Mesothelial cell of epicardium (in vitro differentiated cells): ENCODE measurements around the gene ALOX12. TPM values are rescaled to one million over a fixed set of nuclear protein-coding genes. Genes with fewer than 3 reads are reported as not detected.
"Not testable (repeated sequence)": the region's sequence is repeated elsewhere in the genome, so short reads cannot be mapped to it uniquely, and the experiment has no call there.

Source experiments
- DNase-seq, 2 experiments: peaks; one replicate each; pipeline ENCODE4 v3.0.0; 2021; ENCODE audit warnings: low spot score in 2 of 2; ENCODE audit not compliant: unreplicated experiment in 2 of 2
- H3K27ac Mint-ChIP-seq: 2 replicates; pipeline ENCODE4 v1.8.0; 2021; ENCODE audit warnings: mixed read lengths
- H3K27me3 Mint-ChIP-seq: 2 replicates; pipeline ENCODE4 v1.8.0; 2021; ENCODE audit warnings: low read depth, mixed read lengths
- H3K36me3 Mint-ChIP-seq: 2 replicates; pipeline ENCODE4 v1.8.0; 2021; ENCODE audit warnings: mixed read lengths
- H3K4me1 Mint-ChIP-seq: 2 replicates; pipeline ENCODE4 v1.8.0; 2021; ENCODE audit warnings: mixed read lengths
- H3K4me3 Mint-ChIP-seq: 2 replicates; pipeline ENCODE4 v1.8.0; 2021; ENCODE audit warnings: mild to moderate bottlenecking, moderate library complexity, mixed read lengths
- H3K9me3 Mint-ChIP-seq: 2 replicates; pipeline ENCODE4 v1.8.0; 2021; ENCODE audit warnings: mixed read lengths
- total RNA-seq: library from RNA; stranded (reverse); gene quantifications from 3 replicates; pipeline ENCODE4 v1.2.1, GENCODE V29; 2021
- TF ChIP-seq, protein P1 (sequence below): fragments of 200-600 bp; sonication (generic); IDR thresholded peaks from one replicate; pipeline ENCODE4 v1.5.0; 2021; ENCODE audit warnings: antibody characterized with exemption; ENCODE audit not compliant: unreplicated experiment

ALOX12 gene
- total RNA-seq, 1 donor from 2014 or later: 0.22 TPM

DNA sequence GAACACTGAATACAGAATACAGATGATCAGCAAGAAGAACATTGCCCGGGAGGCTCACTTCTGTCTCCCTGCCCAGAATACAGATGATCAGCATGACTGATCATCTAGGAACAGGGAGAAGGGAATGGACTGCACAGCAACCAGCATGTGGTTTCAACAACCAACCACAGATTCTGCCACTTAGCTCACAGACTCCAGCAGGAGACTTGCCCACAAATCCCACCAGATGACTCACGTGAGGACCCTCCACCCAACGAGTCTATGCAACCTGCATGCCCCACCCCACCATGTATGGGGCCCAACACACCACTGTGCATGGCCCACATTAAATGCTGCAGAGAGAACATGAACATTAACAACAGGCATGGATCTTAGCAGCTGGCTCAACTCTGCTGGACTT lies 36.1 kb upstream of the ALOX12 start:
- DNase-seq: no peak
- Mint-ChIP-seq H3K27ac (no peak overlapping the region), H3K36me3 (no peaks in the 10 kb centered on the region), H3K27me3 (peaks cover 31% of the 10 kb centered on the region), H3K9me3 (peaks cover 31% of the 10 kb centered on the region), H3K4me3 (no peak overlapping the region), H3K4me1 (no peaks in the 10 kb centered on the region)
- TF ChIP-seq, protein P1, sequence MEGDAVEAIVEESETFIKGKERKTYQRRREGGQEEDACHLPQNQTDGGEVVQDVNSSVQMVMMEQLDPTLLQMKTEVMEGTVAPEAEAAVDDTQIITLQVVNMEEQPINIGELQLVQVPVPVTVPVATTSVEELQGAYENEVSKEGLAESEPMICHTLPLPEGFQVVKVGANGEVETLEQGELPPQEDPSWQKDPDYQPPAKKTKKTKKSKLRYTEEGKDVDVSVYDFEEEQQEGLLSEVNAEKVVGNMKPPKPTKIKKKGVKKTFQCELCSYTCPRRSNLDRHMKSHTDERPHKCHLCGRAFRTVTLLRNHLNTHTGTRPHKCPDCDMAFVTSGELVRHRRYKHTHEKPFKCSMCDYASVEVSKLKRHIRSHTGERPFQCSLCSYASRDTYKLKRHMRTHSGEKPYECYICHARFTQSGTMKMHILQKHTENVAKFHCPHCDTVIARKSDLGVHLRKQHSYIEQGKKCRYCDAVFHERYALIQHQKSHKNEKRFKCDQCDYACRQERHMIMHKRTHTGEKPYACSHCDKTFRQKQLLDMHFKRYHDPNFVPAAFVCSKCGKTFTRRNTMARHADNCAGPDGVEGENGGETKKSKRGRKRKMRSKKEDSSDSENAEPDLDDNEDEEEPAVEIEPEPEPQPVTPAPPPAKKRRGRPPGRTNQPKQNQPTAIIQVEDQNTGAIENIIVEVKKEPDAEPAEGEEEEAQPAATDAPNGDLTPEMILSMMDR: no peak

DNA sequence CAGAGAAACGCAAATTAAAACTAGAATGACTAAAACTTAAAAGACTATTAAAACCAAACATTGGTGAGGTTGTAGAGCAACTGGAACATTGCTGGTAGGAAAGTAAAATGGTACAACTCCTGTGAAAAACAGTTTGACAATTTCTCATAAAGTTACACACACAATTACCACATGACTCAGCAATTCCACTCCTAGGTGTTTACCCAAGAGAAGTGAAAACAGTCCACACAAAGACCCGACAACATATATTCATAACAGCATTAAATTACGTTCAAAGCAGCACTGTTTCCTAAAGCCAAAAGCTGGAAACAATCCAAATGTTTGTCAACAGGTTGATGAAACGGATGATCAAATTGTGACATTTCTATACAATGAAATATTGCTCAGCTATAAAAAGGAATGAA lies 26.5 kb upstream of the ALOX12 start:
- Mint-ChIP-seq H3K27ac (no peak overlapping the region), H3K27me3 (peaks cover 24% of the 10 kb centered on the region), H3K4me1 (no peaks in the 10 kb centered on the region), H3K9me3 (peaks cover 10% of the 10 kb centered on the region), H3K36me3 (no peaks in the 10 kb centered on the region), H3K4me3 (no peak overlapping the region)
- DNase-seq: no peak
- TF ChIP-seq, protein P1: no peak

DNA sequence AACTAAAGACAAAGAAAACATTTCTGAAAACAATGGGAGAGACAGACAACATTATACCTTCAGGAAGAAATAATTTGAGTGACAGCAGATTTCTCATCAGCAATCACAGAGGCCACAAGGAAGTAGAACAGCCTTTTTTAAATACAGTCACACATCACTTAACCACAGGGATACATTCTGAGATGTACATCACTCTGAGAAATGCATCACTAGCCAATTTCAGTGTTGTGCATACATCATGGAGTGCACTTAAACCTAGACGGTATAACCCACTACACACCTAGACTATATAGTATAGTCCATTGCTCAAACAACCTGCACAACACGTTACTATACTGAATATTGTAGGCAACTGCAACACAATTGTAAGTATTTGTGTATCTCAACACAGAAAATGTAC lies 24.9 kb upstream of the ALOX12 start:
- Mint-ChIP-seq H3K27me3 (peaks cover 20% of the 10 kb centered on the region), H3K4me3 (no peak overlapping the region), H3K27ac (no peak overlapping the region), H3K36me3 (no peaks in the 10 kb centered on the region), H3K4me1 (no peaks in the 10 kb centered on the region), H3K9me3 (peaks cover 10% of the 10 kb centered on the region)
- TF ChIP-seq, protein P1: no peak
- no peak for DNase-seq

DNA sequence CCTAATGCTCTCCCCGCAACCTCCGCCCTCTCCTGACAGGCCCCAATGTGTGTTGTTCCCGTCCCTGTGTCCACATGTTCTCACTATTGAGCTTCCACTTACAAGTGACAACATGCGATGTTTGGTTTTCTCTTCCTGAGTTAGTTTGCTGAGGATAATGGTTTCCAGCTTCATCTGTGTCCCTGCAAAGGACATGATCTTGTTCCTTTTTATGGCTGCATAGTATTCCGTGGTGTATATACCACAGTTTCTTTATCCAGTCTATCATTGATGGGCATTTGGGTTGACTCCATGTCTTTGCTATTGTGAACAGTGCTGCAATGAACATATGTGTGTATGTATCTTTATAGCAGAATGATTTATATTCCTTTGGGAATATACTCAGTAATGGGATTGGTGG lies 16.4 kb upstream of the ALOX12 start:
- not testable (repeated sequence) for H3K4me1 Mint-ChIP-seq, DNase-seq, H3K36me3 Mint-ChIP-seq, H3K9me3 Mint-ChIP-seq, H3K4me3 Mint-ChIP-seq, H3K27ac Mint-ChIP-seq
- peaks cover 20% of the 10 kb centered on the region for H3K27me3 Mint-ChIP-seq

DNA sequence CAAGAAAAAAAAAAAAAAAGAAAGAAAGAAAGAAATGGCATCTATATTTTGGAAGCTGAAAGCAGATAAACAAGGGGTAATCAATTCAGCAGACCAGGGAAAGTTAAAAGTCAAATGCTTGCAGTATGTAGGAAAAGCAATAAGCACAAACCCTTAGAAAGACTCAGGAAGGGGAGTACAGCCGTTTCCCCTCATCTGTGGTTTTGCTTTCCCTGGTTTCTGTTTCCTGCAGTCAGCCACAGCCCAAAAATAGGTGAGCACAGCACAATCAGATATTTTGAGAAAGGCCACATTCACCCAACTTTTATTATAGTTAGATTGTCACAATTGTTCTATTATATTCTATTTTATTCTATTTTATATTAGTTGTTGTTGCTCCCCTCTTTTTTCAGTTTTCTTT lies 14.4 kb upstream of the ALOX12 start:
- Mint-ChIP-seq H3K4me3 (no peak overlapping the region), H3K4me1 (no peaks in the 10 kb centered on the region), H3K36me3 (no peaks in the 10 kb centered on the region), H3K27ac (no peak overlapping the region), H3K27me3 (peaks cover 13% of the 10 kb centered on the region), H3K9me3 (peaks cover 6% of the 10 kb centered on the region)
- TF ChIP-seq, protein P1: no peak
- DNase-seq: no peak

DNA sequence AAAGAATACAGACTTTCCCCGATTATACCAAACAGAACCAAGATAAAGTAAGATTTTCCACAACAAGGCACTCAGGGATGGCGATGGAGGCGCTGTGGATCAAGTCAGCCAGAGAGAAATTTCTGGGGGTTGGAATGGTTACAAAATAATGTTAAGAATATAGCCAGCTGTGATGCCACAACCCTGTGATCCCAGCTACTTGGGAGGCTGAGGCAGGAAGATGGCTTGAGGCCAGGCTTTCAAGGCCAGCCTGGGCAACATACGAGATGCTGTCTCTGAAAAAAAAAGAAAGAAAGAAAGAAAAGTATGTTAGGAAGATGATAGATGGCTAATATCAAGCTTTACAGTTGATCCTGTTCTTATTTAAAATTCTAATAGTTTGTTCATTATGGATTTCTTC lies 10.6 kb upstream of the ALOX12 start:
- no peak overlapping the region for H3K27ac Mint-ChIP-seq
- H3K27me3 Mint-ChIP-seq: peaks cover 9% of the 10 kb centered on the region
- TF ChIP-seq, protein P1: no peak
- H3K9me3 Mint-ChIP-seq: no peaks in the 10 kb centered on the region
- no peaks in the 10 kb centered on the region for H3K36me3 Mint-ChIP-seq
- no peak for DNase-seq
- H3K4me3 Mint-ChIP-seq: no peak overlapping the region
- no peaks in the 10 kb centered on the region for H3K4me1 Mint-ChIP-seq
